Ishikawa (cell line): Measurements from ENCODE around the gene ZNF22.

Experiments used
- MAX ChIP-seq: IDR thresholded peaks from 2 replicates; pipeline ENCODE4 v1.6.1; 2012
- RAD21 ChIP-seq: IDR thresholded peaks from 2 replicates; pipeline ENCODE4 v1.6.1; 2012; ENCODE audit warnings: low read depth
- REST ChIP-seq: IDR thresholded peaks from 2 replicates; pipeline ENCODE4 v1.6.1; 2012; ENCODE audit warnings: low read depth, mild to moderate bottlenecking
- YY1 ChIP-seq: IDR thresholded peaks from 2 replicates; pipeline ENCODE4 v1.6.1; 2012; ENCODE audit warnings: low read depth

GRCh38 chr10:44956717-44957706 lies 43.7 kb upstream of the ZNF22 start:
- no peak for TF ChIP-seq YY1
- no peak for TF ChIP-seq REST
- TF ChIP-seq MAX = no peak
- no peak for TF ChIP-seq RAD21
